Colonic mucosa (tissue), 4 donors: ENCODE results near the gene BCAS3. TPM values are rescaled to one million over a fixed set of nuclear protein-coding genes. Genes with fewer than 3 reads are reported as not detected.
"Not testable (repeated sequence)": the region's sequence is repeated elsewhere in the genome, so short reads cannot be mapped to it uniquely, and the experiment has no call there.

Experiments
- DNase-seq: peaks from one replicate; pipeline ENCODE4 v3.0.0-alpha.2; 2020
- H3K27ac ChIP-seq: fragments of 200-600 bp; one replicate; pipeline ENCODE4 v1.8.0; 2021
- H3K27me3 ChIP-seq: fragments of 200-600 bp; one replicate; pipeline ENCODE4 v1.8.0; 2021
- H3K36me3 ChIP-seq: fragments of 200-600 bp; one replicate; pipeline ENCODE4 v1.8.0; 2021
- H3K4me1 ChIP-seq: fragments of 200-600 bp; one replicate; pipeline ENCODE4 v1.8.0; 2021; ENCODE audit warnings: mild to moderate bottlenecking
- H3K4me3 ChIP-seq: fragments of 200-600 bp; one replicate; pipeline ENCODE4 v1.8.0; 2021
- H3K9ac ChIP-seq, 2 donors: one replicate each; pipeline ENCODE4 v1.7.0; 2013; ENCODE audit warnings: control low read depth in 2 of 2, low read depth in 2 of 2, low read length in 2 of 2
- H3K9me3 ChIP-seq: fragments of 200-600 bp; one replicate; pipeline ENCODE4 v1.8.0; 2021
- intact Hi-C: fragments of 100-400 bp; cut with DNase I; formaldehyde crosslinking; loops from one replicate; pipeline ENCODE4 v1.14.1; 2022
- total RNA-seq, 2 donors: library from RNA; stranded (reverse); fragmentation: NEBNext Ultra II Directional in 1 of 2; extraction: Animal tissue kit (Norgen Biotek cat#: 25700) in 1 of 2; gene quantifications; one replicate each; pipeline ENCODE4 v1.2.1, GENCODE V29; 2021
- TF ChIP-seq, protein P1 (sequence below): fragments of 200-600 bp; IDR thresholded peaks from one replicate; pipeline ENCODE4 v1.8.0; 2022; ENCODE audit warnings: antibody characterized with exemption, mild to moderate bottlenecking
- donor health status: healthy.
- donor health status: DM: no; HTN: no; CAD: no.
- donor health status: DM: no; HTN: no; CAD: no.

Gene BCAS3
- total RNA-seq, 2 donors from 2014 or later: 11.0 to 17.8 TPM

DNA sequence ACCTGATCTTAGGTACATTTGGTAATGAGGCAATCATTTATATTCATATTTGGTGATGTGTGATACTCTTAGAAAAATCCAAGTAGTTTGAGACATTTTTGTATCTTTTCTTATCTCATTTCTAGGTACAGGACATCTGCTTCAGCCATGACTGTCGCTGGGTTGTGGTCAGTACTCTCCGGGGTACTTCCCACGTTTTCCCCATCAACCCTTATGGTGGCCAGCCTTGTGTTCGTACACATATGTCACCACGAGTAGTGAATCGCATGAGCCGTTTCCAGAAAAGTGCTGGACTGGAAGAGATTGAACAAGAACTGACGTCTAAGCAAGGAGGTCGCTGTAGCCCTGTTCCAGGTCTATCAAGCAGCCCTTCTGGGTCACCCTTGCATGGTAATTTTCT lies 312.2 kb downstream of the BCAS3 start:
- intact Hi-C loops: loop anchor here (10.0 kb wide), 1 partner anchor 265 kb away; no protein-coding TSS in a partner anchor

DNA sequence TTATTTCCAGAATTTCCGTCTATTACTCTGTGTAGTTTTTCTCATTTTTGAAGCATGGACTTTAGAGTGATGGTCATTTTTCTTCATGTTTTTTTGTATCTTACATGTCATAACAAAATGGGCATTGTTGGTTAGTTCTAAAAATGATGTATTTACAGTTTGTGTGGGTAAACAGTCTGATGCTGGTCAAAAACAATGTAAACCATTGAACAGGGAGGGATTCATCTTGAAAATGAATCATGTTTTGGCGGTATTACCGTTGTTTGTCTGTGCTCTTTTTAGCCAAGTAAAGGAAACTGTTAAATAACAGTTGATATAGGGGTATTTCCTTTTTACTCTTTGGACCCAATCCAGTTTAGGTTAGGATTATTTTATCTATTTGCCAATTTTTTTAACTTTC lies 315.8 kb downstream of the BCAS3 start:
- no peaks in the 10 kb centered on the region for H3K4me1 ChIP-seq
- no peak overlapping the region for H3K9ac ChIP-seq
- H3K4me3 ChIP-seq: no peak overlapping the region
- no peaks in the 10 kb centered on the region for H3K27me3 ChIP-seq
- H3K27ac ChIP-seq: no peak overlapping the region
- H3K36me3 ChIP-seq: no peaks in the 10 kb centered on the region
- intact Hi-C loops: no loop called here
- TF ChIP-seq, protein P1, sequence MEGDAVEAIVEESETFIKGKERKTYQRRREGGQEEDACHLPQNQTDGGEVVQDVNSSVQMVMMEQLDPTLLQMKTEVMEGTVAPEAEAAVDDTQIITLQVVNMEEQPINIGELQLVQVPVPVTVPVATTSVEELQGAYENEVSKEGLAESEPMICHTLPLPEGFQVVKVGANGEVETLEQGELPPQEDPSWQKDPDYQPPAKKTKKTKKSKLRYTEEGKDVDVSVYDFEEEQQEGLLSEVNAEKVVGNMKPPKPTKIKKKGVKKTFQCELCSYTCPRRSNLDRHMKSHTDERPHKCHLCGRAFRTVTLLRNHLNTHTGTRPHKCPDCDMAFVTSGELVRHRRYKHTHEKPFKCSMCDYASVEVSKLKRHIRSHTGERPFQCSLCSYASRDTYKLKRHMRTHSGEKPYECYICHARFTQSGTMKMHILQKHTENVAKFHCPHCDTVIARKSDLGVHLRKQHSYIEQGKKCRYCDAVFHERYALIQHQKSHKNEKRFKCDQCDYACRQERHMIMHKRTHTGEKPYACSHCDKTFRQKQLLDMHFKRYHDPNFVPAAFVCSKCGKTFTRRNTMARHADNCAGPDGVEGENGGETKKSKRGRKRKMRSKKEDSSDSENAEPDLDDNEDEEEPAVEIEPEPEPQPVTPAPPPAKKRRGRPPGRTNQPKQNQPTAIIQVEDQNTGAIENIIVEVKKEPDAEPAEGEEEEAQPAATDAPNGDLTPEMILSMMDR: no peak
- no peak for DNase-seq
- no peaks in the 10 kb centered on the region for H3K9me3 ChIP-seq

More for the DNA sequence above, 312.2 kb downstream of the BCAS3 start:
- H3K9me3 ChIP-seq: no peaks in the 10 kb centered on the region
- H3K4me3 ChIP-seq: no peak overlapping the region
- no peaks in the 10 kb centered on the region for H3K4me1 ChIP-seq
- no peaks in the 10 kb centered on the region for H3K36me3 ChIP-seq
- no peaks in the 10 kb centered on the region for H3K27me3 ChIP-seq
- H3K9ac ChIP-seq: no peak overlapping the region
- H3K27ac ChIP-seq: no peak overlapping the region
- no peak for DNase-seq
- TF ChIP-seq, protein P1: no peak

DNA sequence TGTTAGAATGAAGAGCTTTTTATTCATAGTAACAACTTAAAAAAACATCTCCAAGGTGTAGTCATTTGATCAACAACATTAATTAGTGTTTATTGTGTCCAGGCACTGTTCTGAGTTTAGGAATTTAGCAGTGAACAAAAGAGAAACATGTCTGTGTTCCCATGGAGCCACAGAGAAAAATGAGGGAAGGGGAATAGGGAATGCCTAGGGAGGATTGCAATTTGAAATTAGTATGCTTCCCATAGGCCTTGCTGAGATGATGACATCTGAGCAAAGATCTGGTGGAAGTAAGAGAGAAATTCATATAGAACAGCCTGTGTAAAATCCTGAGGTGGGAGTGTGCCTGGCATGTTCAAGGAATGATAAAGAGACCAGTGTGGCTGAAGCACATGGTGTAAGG lies 318.0 kb downstream of the BCAS3 start:
- intact Hi-C loops: no loop called here
- no peak overlapping the region for H3K9ac ChIP-seq
- TF ChIP-seq, protein P1: no peak
- DNase-seq: no peak
- H3K27me3 ChIP-seq: no peaks in the 10 kb centered on the region
- no peak overlapping the region for H3K4me3 ChIP-seq
- H3K4me1 ChIP-seq: no peaks in the 10 kb centered on the region
- H3K36me3 ChIP-seq: no peaks in the 10 kb centered on the region
- no peaks in the 10 kb centered on the region for H3K9me3 ChIP-seq
- H3K27ac ChIP-seq: no peak overlapping the region

DNA sequence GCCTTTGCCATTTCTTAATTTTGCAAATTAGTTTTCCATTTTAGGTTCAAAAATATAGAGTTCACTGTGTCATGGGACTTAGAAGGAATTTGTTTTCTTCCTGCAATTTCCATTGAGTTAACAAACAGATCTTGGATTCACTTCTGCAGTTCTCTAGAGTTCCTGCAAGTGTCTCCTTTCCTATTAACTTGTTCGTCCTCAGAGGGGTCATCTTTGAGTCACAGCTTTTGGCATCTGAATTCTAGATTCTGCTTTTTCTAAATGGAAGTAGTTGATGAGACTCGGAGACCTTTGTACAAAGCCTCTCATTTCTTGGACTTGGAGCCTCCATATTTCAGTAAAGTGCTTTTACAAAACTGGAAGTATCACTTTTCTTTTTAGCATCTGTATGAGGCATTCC lies 323.3 kb downstream of the BCAS3 start:
- Histone ChIP-seq H3K4me1 (no peaks in the 10 kb centered on the region), H3K9me3 (no peaks in the 10 kb centered on the region), H3K27ac (no peak overlapping the region), H3K36me3 (no peaks in the 10 kb centered on the region), H3K27me3 (no peaks in the 10 kb centered on the region), H3K4me3 (no peak overlapping the region), H3K9ac (no peak overlapping the region)
- no peak for DNase-seq
- TF ChIP-seq, protein P1: no peak
- intact Hi-C loops: loop anchor here (5.0 kb wide), 1 partner anchor 391 kb away; no protein-coding TSS in a partner anchor

DNA sequence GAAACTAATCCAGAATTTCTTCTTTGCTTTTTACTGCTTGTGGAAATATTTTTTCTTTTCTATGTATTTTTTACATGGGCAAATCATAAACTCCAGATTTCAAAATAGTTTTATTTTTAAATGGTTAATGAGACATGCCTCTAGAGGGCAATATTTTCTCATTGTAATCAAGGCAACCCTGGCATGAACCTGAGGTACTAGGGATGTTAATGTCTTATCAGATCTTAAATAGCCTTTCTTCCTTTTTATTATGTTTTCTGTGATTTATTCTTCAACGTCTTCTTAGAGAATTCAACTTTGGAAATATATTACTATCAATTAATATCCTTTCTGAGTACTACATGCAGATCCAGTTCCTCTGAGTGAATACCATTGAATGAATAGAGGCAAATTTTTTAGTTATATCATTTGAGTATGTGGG lies 324.7 kb downstream of the BCAS3 start:
- Histone ChIP-seq H3K9ac (no peak overlapping the region), H3K27ac (no peak overlapping the region), H3K9me3 (no peaks in the 10 kb centered on the region), H3K4me1 (no peaks in the 10 kb centered on the region), H3K4me3 (no peak overlapping the region), H3K27me3 (no peaks in the 10 kb centered on the region), H3K36me3 (no peaks in the 10 kb centered on the region)
- TF ChIP-seq, protein P1: peak; percentile 53
- no peak for DNase-seq
- intact Hi-C loops: loop anchor here (5.0 kb wide), 1 partner anchor 390 kb away; no protein-coding TSS in a partner anchor

DNA sequence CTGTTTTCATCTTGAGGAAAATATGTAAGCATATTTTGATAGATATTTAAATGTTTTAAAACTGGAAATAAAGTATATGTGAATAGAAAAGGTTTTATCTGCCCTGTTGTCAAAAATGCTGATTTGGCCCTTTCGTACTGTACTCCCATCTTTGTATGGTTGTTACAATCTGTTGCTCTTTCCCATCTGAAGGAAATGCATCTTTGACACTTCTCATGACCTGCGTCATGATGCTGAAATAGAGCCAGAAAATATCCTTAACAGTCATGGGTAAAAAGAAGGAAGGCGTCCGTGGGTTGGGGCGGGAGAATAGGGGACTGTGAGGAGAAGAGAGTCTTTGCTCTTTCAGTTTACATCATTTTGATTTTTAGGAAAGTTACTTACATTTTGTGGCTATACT lies 327.7 kb downstream of the BCAS3 start:
- no peak for DNase-seq
- Histone ChIP-seq H3K4me3 (no peak overlapping the region), H3K9me3 (no peaks in the 10 kb centered on the region), H3K27me3 (no peaks in the 10 kb centered on the region), H3K4me1 (no peaks in the 10 kb centered on the region), H3K9ac (no peak overlapping the region), H3K27ac (no peak overlapping the region), H3K36me3 (no peaks in the 10 kb centered on the region)
- TF ChIP-seq, protein P1: no peak
- intact Hi-C loops: no loop called here

DNA sequence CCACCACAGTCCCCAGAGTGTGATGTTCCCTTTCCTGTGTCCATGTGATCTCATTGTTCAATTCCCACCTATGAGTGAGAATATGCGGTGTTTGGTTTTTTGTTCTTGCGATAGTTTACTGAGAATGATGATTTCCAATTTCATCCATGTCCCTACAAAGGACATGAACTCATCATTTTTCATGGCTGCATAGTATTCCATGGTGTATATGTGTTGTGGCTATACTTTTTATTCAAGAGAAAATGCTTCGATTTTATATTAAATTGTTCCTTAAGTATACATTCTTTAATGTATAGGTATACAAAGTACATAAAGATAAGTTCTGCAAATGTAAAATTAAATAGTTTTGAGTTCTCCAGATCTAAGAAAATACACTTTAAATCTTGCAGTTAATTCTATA lies 328.3 kb downstream of the BCAS3 start:
- H3K27ac ChIP-seq, H3K4me3 ChIP-seq, H3K9me3 ChIP-seq, H3K36me3 ChIP-seq, DNase-seq, H3K4me1 ChIP-seq, intact Hi-C loops, H3K9ac ChIP-seq, H3K27me3 ChIP-seq: not testable (repeated sequence)
